HG03139 (cell line): Measurements from ENCODE around the gene GPAT3.
"Not testable (repeated sequence)": the region's sequence is repeated elsewhere in the genome, so short reads cannot be mapped to it uniquely, and the experiment has no call there.

Experiments
- ATAC-seq: cut with Tn5 transposase; IDR thresholded peaks from one replicate; pipeline ENCODE4 v1.9.1; 2021; ENCODE audit not compliant: unreplicated experiment

The GPAT3 gene

DNA sequence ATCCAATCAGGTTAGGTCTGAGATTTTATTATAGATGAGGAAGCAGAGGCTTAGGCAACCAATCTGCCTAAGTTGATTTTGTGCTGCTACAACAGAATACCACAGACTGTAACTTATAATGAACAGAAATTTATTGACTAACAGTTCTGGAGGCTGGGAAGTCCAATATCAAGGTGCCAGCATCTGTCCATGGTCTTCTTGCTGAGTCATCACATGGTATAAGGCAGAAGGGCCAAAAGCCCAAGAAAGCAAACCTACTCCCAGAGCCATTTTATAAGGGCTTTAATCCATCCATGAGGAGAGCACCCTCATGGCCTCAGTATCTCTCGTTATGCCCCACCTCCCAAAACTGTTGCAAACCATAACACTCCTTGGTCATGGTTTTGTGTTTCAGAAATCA is 55.8 kb downstream of the GPAT3 start:
- no peak for ATAC-seq

DNA sequence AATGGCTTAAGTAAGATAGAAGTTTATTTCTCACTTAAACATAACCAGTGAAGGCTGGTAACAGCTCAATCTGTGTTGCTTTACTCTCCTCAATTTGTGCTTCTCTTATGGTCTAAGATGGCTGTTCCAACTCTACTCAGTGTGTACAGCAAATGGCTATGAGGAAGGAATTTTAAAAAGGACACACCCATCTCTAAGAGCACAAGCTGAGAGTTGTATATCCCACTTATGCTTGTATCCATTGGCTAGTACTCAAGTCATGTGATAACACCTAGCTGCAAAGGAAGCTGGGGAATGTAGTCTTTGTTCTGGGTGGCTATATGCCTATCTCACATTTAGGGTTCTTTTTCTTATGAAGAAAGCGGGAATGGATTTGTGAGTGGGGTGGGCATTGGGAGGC is 63.3 kb downstream of the GPAT3 start:
- peak; percentile 82 for ATAC-seq

DNA sequence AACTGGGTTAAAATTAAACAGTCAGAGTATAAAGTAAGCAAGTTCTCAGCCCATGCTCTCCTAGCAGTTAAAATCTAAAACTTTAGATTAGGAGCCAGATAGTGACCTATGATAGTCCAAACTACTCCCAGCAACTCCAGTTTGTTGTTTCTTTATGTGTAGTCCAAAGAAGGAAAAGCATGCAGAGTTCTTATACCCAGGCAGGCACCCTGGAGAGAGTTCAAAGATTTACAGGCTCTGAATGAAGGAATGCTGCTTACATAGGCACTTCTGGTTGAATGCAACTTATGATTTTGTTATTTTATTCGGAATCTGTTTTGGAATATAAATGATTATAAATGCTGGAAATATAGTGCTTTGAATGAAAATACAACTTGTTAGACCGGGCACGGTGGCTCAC is 67.2 kb downstream of the GPAT3 start:
- ATAC-seq: no peak

DNA sequence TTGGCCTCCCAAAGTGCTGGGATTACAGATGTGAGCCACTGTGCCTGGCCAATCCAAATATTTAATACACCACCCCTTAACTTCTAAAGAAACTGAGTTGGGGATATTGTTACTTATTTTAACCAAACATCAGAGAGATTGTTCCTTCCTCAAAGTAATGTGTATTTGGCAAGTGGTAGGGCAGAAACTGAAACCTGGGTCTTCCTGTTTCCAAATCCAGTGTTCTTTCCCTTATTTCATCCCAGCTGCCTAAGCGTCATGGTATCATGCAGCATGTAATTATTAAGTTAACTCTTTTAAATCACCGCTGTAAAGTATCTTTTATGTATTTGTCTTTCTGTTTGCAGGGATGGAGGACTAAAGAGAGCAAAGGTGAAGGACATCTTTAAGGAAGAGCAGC is 68.4 kb downstream of the GPAT3 start:
- no peak for ATAC-seq

DNA sequence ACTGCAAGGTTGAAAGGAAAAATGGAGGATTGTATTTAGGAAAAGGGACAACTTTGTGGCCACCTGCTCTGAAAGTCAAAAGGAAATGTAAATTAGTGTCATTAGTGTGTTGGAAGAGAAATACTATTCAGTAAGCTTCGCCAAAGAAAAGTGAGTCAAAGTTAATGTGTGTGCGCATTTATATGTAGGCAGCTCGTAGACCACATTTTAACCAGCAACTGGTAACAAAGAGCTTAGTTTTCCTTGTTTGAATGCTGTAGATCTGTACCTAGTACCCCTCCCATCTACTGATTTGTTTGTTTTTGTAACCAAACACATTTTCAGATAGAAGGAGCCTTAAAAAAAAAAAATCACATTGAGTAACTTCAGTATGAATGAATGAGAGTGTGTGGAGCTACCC is 69.3 kb downstream of the GPAT3 start:
- no peak for ATAC-seq

DNA sequence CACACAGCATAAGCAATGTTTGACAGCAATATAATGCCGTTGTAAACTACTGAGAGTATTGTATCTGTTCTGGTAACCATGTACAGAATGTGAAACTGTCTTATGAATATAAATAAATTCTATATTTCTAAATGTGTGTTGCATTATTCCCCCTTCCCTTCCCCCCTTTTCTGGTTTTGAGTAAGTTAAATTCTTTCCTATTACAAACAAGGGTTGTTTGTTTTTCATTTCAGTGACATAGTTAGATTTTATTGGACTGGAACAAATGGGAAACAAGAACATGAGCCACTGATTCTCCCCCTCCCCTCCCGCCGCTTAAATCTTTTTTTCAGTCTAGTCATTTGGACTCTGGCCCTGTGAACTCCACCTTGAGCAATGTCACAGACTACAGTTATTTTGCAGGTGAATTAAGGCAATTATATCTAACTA is 69.8 kb downstream of the GPAT3 start:
- ATAC-seq: no peak

DNA sequence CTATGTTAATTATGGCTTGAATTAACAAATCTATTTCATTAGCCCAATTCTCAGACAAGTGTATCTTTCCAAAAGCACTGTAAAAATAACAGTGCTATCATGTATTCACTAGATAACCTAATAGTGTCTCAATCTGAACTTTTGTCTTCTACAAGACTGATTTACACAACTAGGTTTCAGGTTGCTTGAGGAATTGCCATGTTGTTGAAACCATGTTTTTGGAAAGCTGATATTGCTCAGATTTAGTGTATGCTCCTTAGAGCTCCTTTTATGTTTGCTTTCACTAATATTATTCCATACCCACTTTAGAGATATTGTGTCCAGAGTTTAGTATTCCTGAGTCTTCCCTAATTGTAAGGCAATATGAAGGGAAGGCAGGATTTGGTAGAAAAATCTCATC is 70.6 kb downstream of the GPAT3 start:
- ATAC-seq: no peak

DNA sequence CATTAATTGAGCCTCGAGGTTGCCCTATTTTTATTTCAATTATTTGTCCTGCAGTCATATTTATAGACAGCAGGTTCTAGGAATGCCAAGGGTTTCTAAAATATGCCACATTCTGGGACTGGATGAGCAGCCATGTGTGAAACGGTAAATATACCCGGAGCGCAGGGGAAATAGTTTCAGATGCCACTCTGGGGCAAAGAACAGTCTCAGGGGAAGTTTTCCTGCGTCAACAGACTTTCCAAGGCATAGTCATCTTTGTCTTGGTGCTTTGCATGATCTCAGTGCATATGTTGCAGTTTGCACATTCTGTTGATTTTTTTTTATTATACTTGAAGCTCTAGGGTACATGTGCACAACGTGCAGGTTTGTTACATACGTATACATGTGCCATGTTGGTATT is 71.0 kb downstream of the GPAT3 start:
- ATAC-seq: no peak

DNA sequence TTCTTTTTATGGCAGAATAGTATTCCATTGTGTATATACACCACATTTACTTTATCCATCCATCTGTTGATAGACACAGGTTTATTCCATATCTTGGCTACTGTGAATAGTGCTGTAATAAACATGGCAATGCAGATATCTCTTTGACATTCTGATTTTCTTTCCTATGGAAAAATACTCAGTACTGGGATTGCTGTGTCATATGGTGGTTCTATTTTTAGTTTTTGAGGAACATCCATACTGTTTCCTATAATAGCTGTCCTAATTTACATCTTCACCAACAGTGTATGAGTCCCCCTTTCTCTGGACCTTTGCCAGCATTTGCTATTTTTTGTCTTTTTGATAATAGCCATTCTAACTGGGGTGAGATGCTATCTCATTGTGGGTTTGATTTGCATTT is 73.5 kb downstream of the GPAT3 start:
- ATAC-seq: no peak

DNA sequence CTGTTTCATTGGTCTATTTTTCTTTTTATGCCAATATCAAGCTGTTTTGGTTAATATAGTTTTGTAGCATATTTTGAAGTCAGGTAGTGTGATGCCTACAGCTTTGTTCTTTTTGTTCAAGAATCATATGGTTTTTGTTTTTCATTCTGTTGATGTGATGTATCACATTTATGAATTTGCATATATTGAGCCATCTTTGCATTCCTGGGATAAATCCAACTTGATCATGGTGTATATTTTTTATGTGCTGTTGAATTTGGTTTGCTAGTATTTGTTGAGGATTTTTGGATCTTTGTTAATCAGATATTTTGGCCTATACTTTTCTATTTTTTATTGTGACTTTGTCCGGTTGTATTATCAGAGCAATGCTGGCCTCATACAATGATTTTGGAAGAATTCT is 74.8 kb downstream of the GPAT3 start:
- ATAC-seq: no peak

DNA sequence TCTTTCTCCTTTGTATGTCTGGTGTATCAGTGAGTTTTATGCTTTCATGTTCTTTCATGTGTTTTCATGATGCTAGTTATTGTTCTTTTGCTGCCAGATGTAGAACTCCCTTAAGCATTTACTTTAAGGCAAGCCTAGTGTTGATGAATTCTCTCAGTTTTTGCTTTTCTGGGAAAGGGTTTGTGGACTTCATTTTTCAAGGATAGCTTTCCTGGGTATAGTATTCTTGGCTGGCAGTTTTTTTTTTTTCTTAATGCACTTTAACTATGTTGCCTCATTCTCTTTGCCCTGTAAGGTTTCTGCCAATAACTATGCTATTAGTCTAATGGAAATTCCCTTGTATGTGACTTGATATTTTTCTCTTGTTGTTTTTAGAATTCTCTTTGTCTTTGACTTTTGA is 77.1 kb downstream of the GPAT3 start:
- no peak for ATAC-seq

DNA sequence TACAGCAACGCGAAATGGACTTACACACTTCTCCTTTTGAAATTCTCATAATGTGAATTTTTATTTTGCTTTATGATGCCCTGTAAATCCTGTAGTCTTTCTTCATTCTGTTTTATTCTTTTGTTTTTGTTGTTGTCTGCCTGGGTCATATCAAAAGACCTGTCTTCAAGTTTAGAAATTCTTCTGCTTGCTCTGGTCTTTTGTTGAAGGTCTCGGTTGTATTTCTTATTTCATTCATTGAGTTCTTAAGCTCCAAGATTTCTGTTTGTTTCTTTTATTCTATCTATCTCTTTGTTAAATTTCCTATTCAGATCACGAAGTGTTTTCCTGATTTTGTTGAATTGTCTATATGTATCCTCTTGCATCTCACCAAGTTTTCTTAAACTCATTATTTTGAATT is 78.1 kb downstream of the GPAT3 start:
- no peak for ATAC-seq

DNA sequence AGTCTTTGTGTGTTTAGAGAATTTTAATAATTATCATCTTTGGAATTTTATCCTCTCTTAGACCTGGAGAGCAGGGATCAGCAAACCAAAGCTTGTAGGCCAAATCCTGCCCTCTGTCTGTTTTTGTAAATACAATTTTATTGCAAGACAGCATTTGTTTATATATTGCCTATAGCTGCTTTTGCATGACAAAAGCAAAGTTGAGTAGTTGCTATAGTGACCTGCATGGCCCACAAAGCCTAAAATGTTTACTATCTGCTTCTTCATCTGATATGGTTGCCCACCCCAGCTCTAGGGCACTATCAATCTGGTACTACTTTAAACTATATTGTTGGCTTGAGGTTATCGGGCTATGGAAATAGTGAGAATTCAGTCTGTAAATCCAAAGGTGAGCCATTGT is 80.3 kb downstream of the GPAT3 start:
- no peak for ATAC-seq

DNA sequence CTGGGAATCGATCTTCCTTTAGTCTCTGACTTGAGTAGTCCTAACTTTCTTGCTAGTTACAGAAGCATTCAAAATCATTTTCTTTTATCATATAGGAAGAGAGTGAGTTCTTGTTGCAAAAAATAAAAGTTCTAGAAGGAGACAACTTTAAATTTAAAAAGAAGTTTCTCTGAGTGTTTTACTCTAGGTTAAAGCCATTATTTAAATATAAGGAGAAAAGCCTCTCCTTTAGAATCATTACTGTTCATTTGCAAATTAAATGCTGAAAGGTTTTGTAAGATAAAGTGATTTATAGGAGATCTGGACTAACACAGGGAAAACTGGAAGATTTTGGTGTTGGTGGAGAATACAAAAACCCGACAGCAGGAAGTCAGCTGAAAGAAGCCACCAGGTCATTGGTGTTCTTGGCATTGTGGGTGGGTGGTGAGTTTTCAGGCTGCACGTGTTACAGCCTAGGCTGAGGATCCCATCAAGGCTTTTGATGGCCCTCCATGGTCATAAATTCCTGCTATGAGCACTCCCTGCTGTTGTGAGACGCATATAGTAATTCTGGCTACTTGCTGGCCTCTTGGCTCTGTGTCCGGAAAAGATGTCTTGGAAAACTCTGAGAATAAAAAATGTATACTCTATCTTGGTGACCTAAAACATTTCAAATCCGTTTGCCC is 81.6 kb downstream of the GPAT3 start:
- ATAC-seq: no peak

DNA sequence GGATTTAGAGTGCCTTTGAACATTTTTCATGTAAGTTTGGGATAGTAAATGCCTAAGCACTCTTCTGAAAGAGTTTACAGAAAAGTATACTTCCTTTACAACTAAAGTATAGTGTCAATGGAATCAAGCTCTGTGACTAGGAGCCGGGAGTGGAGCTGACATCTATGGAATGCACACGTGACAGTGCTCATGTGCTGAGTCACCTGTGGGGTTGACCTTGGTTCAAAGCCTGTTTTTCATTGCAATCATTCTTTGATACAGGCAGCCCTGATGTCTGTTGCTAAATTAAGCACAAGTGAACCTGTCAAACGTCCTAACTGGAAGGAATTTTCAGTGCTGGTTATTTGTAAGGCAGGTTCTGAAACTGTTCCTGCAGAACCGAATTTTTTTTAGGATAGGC is 82.5 kb downstream of the GPAT3 start:
- ATAC-seq: no peak

DNA sequence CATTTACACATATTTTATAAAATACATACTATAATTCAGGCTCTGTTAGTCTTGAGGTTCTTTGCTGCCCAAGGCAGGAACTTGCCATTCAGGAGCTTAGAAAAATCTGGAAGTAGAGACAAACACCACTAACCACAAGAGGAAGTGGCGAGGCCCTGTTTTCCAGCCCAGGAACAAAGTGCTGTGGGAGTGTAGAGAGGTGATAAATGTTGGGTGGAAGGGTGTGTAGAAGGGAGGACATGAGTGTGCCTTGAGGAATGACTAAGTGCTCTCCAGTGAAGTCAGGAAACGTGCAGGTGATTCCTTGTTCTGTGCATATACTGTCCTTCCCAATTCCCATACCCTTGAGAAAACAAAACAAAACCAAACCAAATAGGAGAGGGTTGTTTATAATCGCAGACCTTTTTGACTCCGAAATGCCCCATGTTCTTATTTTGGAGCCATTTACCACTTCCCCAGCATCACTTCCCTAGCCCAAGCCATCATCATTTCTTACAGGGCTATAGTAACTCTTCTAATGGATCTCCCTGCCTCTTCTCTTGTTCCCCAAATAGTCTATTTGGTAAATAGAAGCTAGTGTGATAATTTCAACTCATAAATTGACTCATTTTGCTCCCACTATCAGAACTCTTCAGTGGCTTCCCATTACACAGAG is 83.2 kb downstream of the GPAT3 start:
- no peak for ATAC-seq

DNA sequence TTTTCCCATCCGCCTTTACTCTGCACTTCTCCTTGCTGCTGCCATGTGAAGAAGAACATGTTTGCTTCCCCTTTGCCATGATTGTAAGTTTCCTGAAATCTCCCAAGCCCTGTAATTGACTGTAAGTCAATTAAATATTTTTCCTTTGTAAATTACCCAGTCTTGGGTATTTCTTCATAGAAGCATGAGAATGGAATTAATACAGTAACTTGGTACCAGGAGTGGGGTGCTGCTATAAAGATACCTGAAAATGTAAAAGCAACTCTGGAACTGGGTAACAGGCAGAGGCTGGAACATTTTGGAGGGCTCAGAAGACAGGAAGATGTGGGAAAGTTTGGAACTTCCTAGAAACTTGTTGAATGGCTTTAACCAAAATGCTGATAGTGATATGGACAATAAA is 86.2 kb downstream of the GPAT3 start:
- not testable (repeated sequence) for ATAC-seq

DNA sequence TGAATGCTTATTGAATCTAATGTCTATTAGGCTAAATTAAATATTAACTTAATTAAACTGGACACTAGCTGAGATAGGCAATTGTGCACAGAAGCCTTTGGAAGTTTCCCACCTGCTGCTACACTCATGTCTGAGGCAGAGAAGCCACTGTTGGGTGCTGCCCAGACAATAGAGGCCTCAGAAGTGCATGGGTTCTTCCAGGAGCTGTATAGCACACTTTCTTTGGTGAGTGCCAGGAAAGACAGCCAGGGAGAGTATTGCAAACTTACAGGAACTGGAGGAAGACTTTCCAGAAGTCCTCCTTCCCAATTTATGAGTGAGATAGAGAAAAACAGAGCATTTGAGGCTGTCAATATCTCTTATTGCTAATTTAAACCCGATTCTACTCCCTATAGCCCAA is 89.9 kb downstream of the GPAT3 start:
- no peak for ATAC-seq

DNA sequence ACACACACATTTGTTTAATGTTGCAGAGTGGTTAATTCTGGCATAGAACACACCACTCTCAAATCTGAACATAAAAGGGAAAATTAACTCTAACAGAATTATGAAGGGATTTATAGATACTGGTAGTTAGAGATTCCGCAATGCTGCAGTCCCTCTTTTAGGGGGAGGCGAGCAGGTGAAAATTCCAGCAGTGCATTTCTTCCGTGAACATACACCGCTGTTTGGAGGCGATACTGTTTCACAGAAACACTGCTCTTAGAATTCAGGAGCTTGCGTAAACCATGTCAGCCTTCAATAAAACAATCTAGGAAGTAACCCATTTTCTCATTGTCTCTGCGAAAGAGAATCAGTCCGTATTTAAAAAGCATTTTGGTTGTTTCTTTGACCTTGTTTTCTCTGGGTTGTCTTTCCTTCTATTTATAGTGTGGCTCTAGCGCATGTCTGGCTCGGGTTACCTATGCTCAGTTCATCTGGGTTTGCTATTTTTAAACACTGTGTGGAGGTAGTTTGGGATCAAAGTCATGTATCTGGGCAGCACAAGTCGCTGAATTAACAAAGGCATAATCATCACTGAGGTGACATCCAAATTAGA is 90.4 kb downstream of the GPAT3 start:
- no peak for ATAC-seq

DNA sequence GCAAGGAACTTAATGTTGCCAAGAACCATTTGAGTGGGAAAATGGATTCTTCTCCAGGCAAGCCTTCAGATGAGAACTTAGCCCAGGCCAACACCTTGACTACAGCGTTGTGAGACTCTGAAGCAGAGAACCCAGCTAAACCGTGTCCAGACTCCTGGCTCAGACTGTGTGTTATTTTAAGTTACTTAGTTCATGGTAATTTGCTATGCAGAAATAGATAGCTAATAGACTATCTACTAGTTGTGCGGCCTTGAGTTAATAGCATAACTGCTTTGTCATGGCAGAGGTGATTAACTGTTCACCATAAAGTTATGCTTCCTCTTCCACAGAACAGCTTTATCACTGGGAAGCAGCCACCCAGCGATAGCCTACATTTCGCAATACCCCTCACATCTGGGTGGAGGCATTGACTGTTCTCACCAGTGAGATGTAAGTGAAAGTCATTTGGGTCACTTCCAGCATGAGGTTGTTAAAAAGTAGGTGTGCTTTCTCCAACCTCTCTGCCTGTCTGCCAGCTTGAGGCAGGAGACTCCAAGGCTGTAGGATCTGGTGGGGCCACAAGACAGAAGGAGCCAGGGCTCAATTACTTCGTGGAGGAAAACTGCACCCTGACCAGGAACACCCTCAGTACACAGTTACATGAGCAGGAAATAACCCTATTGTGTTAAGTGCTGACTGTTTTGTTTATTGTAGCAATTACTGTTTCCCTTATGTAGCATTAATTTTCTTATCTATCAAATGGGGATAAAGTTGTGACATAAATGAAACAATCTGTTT is 94.2 kb downstream of the GPAT3 start:
- no peak for ATAC-seq

DNA sequence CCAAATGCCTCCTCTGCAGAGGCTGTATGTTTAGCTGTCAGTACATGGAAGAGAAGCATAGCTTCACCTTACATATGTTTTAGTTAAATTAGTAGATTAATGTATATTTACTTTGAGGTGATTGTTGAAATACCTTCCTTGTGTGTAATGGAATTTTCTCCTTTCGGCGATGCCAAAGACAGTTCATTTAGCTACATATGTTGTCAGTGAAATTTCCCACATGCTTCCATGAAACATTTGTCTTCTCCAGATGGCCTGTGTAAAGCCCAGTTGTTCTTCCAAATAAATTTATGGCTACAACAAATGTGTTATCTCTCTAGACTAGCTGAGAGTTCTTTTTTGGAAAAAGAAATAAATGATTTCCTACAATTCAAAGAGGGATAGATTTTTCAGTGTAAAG is 95.2 kb downstream of the GPAT3 start:
- no peak for ATAC-seq

DNA sequence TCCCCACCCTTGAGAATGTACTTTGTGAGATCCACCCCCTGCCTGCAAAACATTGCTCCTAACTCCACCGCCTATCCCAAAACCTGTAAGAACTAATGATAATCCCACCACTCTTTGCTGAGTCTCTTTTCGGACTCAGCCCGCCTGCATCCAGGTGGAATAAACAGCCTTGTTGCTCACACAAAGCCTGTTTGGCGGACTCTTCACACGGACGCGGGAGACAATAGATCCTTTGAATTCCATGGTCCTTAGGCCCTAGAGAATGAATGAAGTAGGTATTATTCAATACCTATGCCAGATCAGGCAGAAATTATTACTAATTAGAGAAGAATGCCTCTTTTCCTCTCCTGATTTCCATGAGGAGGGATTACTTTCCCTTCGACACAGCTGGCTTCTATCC is 101.0 kb downstream of the GPAT3 start:
- no peak for ATAC-seq
